BE2C (cell line): Measurements from ENCODE around the gene ENGASE.

Experiments used
- DNase-seq: peaks from one replicate; pipeline ENCODE4 v3.0.0-alpha.2; 2020
- H3K27me3 ChIP-seq: fragments of 250-450 bp; sonication (Bioruptor Pico); 2 replicates; pipeline ENCODE4 v1.5.1; 2020; ENCODE audit warnings: mild to moderate bottlenecking
- H3K36me3 ChIP-seq: fragments of 250-450 bp; sonication (Bioruptor Pico); 2 replicates; pipeline ENCODE4 v1.5.1; 2020; ENCODE audit warnings: mild to moderate bottlenecking
- H3K4me1 ChIP-seq: fragments of 250-450 bp; sonication (Bioruptor Pico); 2 replicates; pipeline ENCODE4 v1.5.1; 2020
- H3K4me3 ChIP-seq: 2 replicates; pipeline ENCODE4 v1.5.1; 2011; ENCODE audit warnings: low read depth, low read length
- H3K9me3 ChIP-seq: fragments of 250-450 bp; sonication (Bioruptor Pico); 2 replicates; pipeline ENCODE4 v1.5.1; 2020
- TF ChIP-seq, protein P1 (sequence below): IDR thresholded peaks from 2 replicates; pipeline ENCODE4 v1.5.1; 2012; ENCODE audit warnings: mild to moderate bottlenecking, low read depth, low read length

ENGASE gene

DNA sequence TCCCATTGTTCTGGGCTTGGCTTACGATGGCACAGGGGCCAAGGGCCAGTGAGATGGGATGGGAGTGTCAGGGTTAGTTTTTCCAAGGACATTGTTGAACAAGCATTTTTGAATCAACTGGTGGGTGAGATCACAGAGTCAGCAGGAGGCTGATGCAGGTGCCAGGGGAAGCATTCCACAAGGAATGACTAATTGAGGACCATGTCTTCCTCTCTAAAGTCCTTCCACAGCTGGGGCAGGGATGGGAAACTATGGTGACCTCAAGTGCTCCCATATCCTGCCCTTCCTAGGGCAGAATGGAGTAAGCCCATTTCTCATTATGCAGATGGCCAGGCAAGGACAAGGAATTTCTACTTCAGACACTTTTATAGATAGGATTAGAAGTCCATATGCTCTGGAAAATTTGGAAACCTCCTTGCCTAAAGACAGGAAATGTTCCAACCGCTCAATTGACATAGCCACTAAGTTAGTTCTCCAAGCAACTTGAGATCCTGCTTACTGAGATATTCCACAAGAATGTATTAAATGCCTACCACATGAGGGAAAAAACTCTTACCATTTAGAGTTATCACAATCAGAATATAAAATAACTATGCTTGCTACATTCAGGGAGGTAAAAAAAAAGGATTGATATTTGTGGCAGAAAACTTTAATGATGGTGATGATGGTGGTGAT lies 21.2 kb upstream of the ENGASE start:
- DNase-seq = no peak
- Histone ChIP-seq H3K9me3 (no peaks in the 10 kb centered on the region), H3K27me3 (peaks cover 3% of the 10 kb centered on the region; the same call in 1 of the 2 replicates), H3K4me3 (no peak overlapping the region), H3K4me1 (no peaks in the 10 kb centered on the region), H3K36me3 (no peaks in the 10 kb centered on the region)
- TF ChIP-seq, protein P1, sequence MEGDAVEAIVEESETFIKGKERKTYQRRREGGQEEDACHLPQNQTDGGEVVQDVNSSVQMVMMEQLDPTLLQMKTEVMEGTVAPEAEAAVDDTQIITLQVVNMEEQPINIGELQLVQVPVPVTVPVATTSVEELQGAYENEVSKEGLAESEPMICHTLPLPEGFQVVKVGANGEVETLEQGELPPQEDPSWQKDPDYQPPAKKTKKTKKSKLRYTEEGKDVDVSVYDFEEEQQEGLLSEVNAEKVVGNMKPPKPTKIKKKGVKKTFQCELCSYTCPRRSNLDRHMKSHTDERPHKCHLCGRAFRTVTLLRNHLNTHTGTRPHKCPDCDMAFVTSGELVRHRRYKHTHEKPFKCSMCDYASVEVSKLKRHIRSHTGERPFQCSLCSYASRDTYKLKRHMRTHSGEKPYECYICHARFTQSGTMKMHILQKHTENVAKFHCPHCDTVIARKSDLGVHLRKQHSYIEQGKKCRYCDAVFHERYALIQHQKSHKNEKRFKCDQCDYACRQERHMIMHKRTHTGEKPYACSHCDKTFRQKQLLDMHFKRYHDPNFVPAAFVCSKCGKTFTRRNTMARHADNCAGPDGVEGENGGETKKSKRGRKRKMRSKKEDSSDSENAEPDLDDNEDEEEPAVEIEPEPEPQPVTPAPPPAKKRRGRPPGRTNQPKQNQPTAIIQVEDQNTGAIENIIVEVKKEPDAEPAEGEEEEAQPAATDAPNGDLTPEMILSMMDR = no peak

DNA sequence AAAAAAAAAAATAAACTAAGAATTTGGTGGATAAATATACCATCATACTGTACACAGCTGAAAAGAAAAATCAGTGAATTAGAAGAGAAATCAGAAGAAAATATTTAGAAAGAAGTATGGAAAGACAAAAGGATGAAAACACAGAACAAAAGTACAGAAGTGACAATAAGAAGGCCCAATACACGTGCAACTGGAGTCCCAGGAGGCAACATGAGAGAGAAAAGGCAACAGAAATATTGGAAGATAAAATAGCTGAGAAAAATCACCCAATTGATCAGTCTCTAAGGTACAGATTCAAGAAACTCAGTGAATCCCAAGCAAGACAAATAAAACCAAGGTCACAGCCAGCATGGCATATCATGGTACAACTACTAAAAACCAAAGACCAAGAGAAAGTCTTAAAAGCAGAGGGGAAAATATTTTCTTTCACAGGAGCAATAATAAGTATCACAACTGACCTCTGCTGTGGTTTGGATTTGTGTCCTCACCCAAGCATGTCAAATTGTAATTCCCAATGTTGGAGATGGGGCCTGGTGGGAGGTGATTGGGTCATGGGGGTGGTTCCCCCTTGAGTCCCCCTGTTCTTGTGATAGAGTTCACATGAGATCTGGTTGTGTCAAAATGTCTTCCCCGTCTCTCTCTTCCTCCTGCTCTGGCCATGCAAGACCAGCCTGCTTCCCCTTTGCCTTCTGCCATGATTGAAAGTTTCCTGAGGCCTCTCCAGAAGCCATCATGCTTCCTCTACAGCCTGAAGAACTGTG lies 20.2 kb upstream of the ENGASE start:
- no peaks in the 10 kb centered on the region for H3K9me3 ChIP-seq
- no peak for DNase-seq
- H3K27me3 ChIP-seq = peaks cover 3% of the 10 kb centered on the region; the same call in 1 of the 2 replicates
- no peaks in the 10 kb centered on the region for H3K4me1 ChIP-seq
- H3K4me3 ChIP-seq = no peak overlapping the region
- TF ChIP-seq, protein P1 = no peak
- no peaks in the 10 kb centered on the region for H3K36me3 ChIP-seq

DNA sequence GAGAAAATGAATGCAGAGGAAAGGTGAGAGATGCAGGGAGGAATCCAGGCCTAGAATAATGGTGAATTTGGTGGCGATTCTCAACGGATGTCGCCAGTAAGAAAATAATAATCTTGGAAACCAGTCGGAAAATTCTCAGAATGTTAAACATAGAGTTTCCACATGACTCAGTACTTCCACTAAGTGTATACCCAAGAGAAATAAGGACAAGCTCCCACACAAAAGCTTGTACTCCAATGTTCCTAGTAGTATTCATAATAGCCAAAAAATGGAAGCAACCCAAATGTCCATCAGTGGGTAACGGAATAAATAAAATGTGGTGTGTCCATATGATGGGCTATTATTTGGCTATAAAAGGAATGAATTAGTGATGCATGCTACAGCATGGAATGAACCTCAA lies 19.4 kb upstream of the ENGASE start:
- no peaks in the 10 kb centered on the region for H3K9me3 ChIP-seq
- no peaks in the 10 kb centered on the region for H3K36me3 ChIP-seq
- H3K4me1 ChIP-seq = no peaks in the 10 kb centered on the region
- peaks cover 3% of the 10 kb centered on the region; the same call in 1 of the 2 replicates for H3K27me3 ChIP-seq
- TF ChIP-seq, protein P1 = no peak
- no peak overlapping the region for H3K4me3 ChIP-seq
- no peak for DNase-seq

DNA sequence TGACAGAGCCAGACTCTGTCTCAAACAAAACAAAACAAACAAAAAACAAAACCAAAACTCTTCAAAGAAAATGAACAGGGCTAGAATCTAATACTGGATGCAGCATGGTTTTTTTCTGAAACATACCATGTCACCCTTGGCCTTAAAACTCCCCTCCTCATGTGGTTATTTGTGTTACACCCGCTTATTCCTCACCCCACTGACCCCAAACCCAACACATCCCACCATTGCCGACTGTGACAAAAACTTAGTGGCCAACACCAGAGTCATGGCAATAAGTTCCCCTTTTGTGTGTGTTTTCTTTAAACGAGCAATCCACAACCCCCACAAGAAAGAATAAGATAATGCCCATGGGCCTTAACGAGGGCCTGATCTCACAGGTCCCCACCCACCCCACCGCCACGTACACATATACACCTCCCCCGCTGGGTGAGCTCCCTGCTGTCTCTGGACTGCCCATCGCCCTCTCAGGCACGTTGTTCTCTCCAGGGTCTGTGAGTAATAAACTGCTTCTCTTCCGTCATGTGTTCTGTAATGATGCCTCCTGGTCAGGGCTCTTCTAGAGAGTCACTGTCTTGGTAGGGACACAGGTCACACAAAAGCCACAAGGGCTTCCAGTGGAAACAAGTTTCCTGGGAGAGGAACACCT lies 16.8 kb upstream of the ENGASE start:
- Histone ChIP-seq H3K4me3 (no peak overlapping the region), H3K36me3 (no peaks in the 10 kb centered on the region), H3K4me1 (no peaks in the 10 kb centered on the region), H3K27me3 (peaks cover 3% of the 10 kb centered on the region; the same call in 1 of the 2 replicates), H3K9me3 (no peaks in the 10 kb centered on the region)
- TF ChIP-seq, protein P1 = no peak
- no peak for DNase-seq

DNA sequence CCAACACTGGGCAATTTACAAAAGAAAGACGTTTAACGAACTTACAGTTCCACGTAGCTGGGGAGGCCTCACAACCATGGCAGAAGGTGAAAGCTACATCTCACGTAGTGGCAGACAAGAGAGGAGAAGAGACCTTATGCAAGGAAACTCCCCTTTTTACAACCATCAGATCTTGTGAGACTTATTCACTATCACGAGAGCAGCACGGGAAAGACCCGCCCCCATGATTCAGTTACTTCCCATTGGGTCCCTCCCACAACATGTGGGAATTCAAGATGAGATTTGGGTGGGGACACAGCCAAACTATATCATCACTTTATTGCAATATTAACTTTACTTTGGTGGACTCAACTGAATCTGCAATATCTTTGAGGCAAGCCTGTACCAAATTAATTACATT lies 11.9 kb upstream of the ENGASE start:
- no peaks in the 10 kb centered on the region for H3K4me1 ChIP-seq
- no peaks in the 10 kb centered on the region for H3K36me3 ChIP-seq
- H3K9me3 ChIP-seq = no peaks in the 10 kb centered on the region
- TF ChIP-seq, protein P1 = no peak
- no peak for DNase-seq
- H3K4me3 ChIP-seq = no peak overlapping the region
- H3K27me3 ChIP-seq = no peaks in the 10 kb centered on the region
